HAP-1 (cell line): ENCODE measurements around the gene FMO2.

Source experiments
- DNase-seq, 2 experiments: peaks; one replicate each; pipeline ENCODE4 v3.0.0-alpha.2; 2016 to 2020; ENCODE audit warnings: low spot score in 2 of 2
- H3K27me3 ChIP-seq: fragments of 250-450 bp; sonication (Bioruptor Pico); 2 replicates; pipeline ENCODE4 v1.5.1; 2020; ENCODE audit warnings: low read depth, mild to moderate bottlenecking, moderate library complexity
- H3K36me3 ChIP-seq: fragments of 250-450 bp; sonication (Bioruptor Pico); replicated peaks from 2 replicates; pipeline ENCODE4 v1.5.1; 2020; ENCODE audit warnings: mild to moderate bottlenecking
- H3K4me1 ChIP-seq: fragments of 250-450 bp; sonication (Bioruptor Pico); 2 replicates; pipeline ENCODE4 v1.5.1; 2020; ENCODE audit warnings: mild to moderate bottlenecking
- H3K4me3 ChIP-seq: fragments of 250-450 bp; sonication (Bioruptor Pico); 2 replicates; pipeline ENCODE4 v1.5.1; 2020; ENCODE audit warnings: mild to moderate bottlenecking, moderate library complexity
- H3K9me3 ChIP-seq: fragments of 250-450 bp; sonication (Bioruptor Pico); 2 replicates; pipeline ENCODE4 v1.5.1; 2020; ENCODE audit warnings: mild to moderate bottlenecking, moderate library complexity
- in situ Hi-C: fragments of 300-500 bp; cut with MboI; formaldehyde crosslinking; loops from 3 replicates; pipeline ENCODE4 v1.14.3; 2020; ENCODE audit warnings: low sequenced_read_pairs, inconsistent platforms, mixed read lengths

Gene FMO2

GRCh38 chr1:171185091-171185490 lies at the start of gene FMO2:
FMO2 (plus strand) TSS chr1:171185300; CDS start chr1:171185714, 414 bp downstream.
- in situ Hi-C loops, result no loop called here
- H3K4me3 ChIP-seq, result no peak within 1 kb of the TSS
- no peaks in the 10 kb centered on the region for H3K9me3 ChIP-seq
- no peak for DNase-seq
- no peaks in the 10 kb centered on the region for H3K36me3 ChIP-seq
- no peaks in the 10 kb centered on the region for H3K27me3 ChIP-seq
- no peaks in the 10 kb centered on the region for H3K4me1 ChIP-seq

- in situ Hi-C loops, result no loop called here
- Histone ChIP-seq H3K9me3 (no peaks in the 10 kb centered on the region), H3K4me1 (no peaks in the 10 kb centered on the region), H3K4me3 (no peak overlapping the region), H3K27me3 (no peaks in the 10 kb centered on the region), H3K36me3 (no peaks in the 10 kb centered on the region)
- no peak for DNase-seq
Measured at GRCh38 chr1:171137580-171137979, 47.5 kb upstream of the FMO2 start.

GRCh38 chr1:171138980-171139379 lies 46.1 kb upstream of the FMO2 start:
- Histone ChIP-seq H3K9me3 (no peaks in the 10 kb centered on the region), H3K4me1 (no peaks in the 10 kb centered on the region), H3K27me3 (no peaks in the 10 kb centered on the region), H3K4me3 (no peak overlapping the region), H3K36me3 (no peaks in the 10 kb centered on the region)
- in situ Hi-C loops, result no loop called here
- no peak for DNase-seq

GRCh38 chr1:171139890-171140289 lies 45.2 kb upstream of the FMO2 start:
- Histone ChIP-seq H3K36me3 (no peaks in the 10 kb centered on the region), H3K4me1 (no peaks in the 10 kb centered on the region), H3K9me3 (no peaks in the 10 kb centered on the region), H3K27me3 (no peaks in the 10 kb centered on the region), H3K4me3 (no peak overlapping the region)
- in situ Hi-C loops, result no loop called here
- DNase-seq, result no peak

GRCh38 chr1:171140401-171140800 lies 44.7 kb upstream of the FMO2 start:
- no peaks in the 10 kb centered on the region for H3K27me3 ChIP-seq
- in situ Hi-C loops, result no loop called here
- H3K36me3 ChIP-seq, result no peaks in the 10 kb centered on the region
- no peak overlapping the region for H3K4me3 ChIP-seq
- DNase-seq, result no peak
- no peaks in the 10 kb centered on the region for H3K9me3 ChIP-seq
- no peaks in the 10 kb centered on the region for H3K4me1 ChIP-seq

GRCh38 chr1:171140956-171141687 lies 44.0 kb upstream of the FMO2 start:
- H3K9me3 ChIP-seq, result no peaks in the 10 kb centered on the region
- no peaks in the 10 kb centered on the region for H3K27me3 ChIP-seq
- no peaks in the 10 kb centered on the region for H3K4me1 ChIP-seq
- no peaks in the 10 kb centered on the region for H3K36me3 ChIP-seq
- in situ Hi-C loops, result no loop called here
- DNase-seq, result no peak
- no peak overlapping the region for H3K4me3 ChIP-seq

GRCh38 chr1:171141688-171142415 lies 43.2 kb upstream of the FMO2 start:
- Histone ChIP-seq H3K4me3 (no peak overlapping the region), H3K36me3 (no peaks in the 10 kb centered on the region), H3K27me3 (no peaks in the 10 kb centered on the region; the same call in 1 of the 2 replicates), H3K4me1 (no peaks in the 10 kb centered on the region), H3K9me3 (no peaks in the 10 kb centered on the region)
- in situ Hi-C loops, result no loop called here
- no peak for DNase-seq

- no peak for DNase-seq
- in situ Hi-C loops, result no loop called here
- no peaks in the 10 kb centered on the region for H3K9me3 ChIP-seq
- H3K27me3 ChIP-seq, result no peaks in the 10 kb centered on the region; the same call in 1 of the 2 replicates
- H3K4me1 ChIP-seq, result no peaks in the 10 kb centered on the region
- no peak overlapping the region for H3K4me3 ChIP-seq
- H3K36me3 ChIP-seq, result no peaks in the 10 kb centered on the region
Measured at GRCh38 chr1:171142416-171143385, 42.4 kb upstream of the FMO2 start.

- H3K36me3 ChIP-seq, result no peaks in the 10 kb centered on the region
- in situ Hi-C loops, result no loop called here
- no peaks in the 10 kb centered on the region for H3K9me3 ChIP-seq
- H3K4me3 ChIP-seq, result no peak overlapping the region
- H3K4me1 ChIP-seq, result no peaks in the 10 kb centered on the region
- DNase-seq, result no peak
- H3K27me3 ChIP-seq, result no peaks in the 10 kb centered on the region; the same call in 1 of the 2 replicates
Measured at GRCh38 chr1:171150156-171150555, 34.9 kb upstream of the FMO2 start.

- Histone ChIP-seq H3K9me3 (no peaks in the 10 kb centered on the region), H3K36me3 (no peaks in the 10 kb centered on the region), H3K4me3 (no peak overlapping the region), H3K4me1 (no peaks in the 10 kb centered on the region), H3K27me3 (0 out of 2 replicates have a peak, but pooled peaks cover 2% of the 10 kb centered on the region)
- no peak for DNase-seq
- in situ Hi-C loops, result no loop called here
Measured at GRCh38 chr1:171152549-171152948, 32.6 kb upstream of the FMO2 start.

GRCh38 chr1:171155484-171155883 lies 29.6 kb upstream of the FMO2 start:
- in situ Hi-C loops, result no loop called here
- H3K36me3 ChIP-seq, result no peaks in the 10 kb centered on the region
- no peaks in the 10 kb centered on the region for H3K9me3 ChIP-seq

GRCh38 chr1:171158096-171158495 lies 27.0 kb upstream of the FMO2 start:
- 0 out of 2 replicates have a peak, but pooled peaks cover 2% of the 10 kb centered on the region for H3K27me3 ChIP-seq
- no peaks in the 10 kb centered on the region for H3K4me1 ChIP-seq
- DNase-seq, result no peak
- in situ Hi-C loops, result no loop called here
- no peaks in the 10 kb centered on the region for H3K36me3 ChIP-seq
- H3K4me3 ChIP-seq, result no peak overlapping the region
- no peaks in the 10 kb centered on the region for H3K9me3 ChIP-seq

More at GRCh38 chr1:171155484-171155883, 29.6 kb upstream of the FMO2 start:
- Histone ChIP-seq H3K4me3 (no peak overlapping the region), H3K4me1 (no peaks in the 10 kb centered on the region), H3K27me3 (0 out of 2 replicates have a peak, but pooled peaks cover 2% of the 10 kb centered on the region)
- DNase-seq, result no peak

GRCh38 chr1:171158551-171158950 lies 26.5 kb upstream of the FMO2 start:
- no peak for DNase-seq
- no peaks in the 10 kb centered on the region for H3K4me1 ChIP-seq
- no peaks in the 10 kb centered on the region for H3K9me3 ChIP-seq
- no peaks in the 10 kb centered on the region for H3K36me3 ChIP-seq
- H3K27me3 ChIP-seq, result 0 out of 2 replicates have a peak, but pooled peaks cover 2% of the 10 kb centered on the region
- in situ Hi-C loops, result no loop called here
- H3K4me3 ChIP-seq, result no peak overlapping the region
